Activated T-helper 1 cell treated with anti-CD3 and anti-CD28 coated beads, Interleukin-12 subunit alpha, Interleukin-12 subunit beta, Interleukin-2, Interleukin-4 antibody, amounts not matched to agents 30 ng/mL and 10 ng/mL and 1 ng/mL, durations not matched to agents 14 hours and 24 hours and 36 hours (primary cell): ENCODE results near the gene RPS6KA2. TPM values are rescaled to one million over a fixed set of nuclear protein-coding genes. Genes with fewer than 3 reads are reported as not detected.
A peak's percentile ranks its signal among the peaks of the same experiment; 100 is the strongest.
"Not testable (repeated sequence)": the region's sequence is repeated elsewhere in the genome, so short reads cannot be mapped to it uniquely, and the experiment has no call there.

ENCODE experiments used
- DNase-seq: peaks from one replicate; pipeline ENCODE4 v3.0.0; 2021; ENCODE audit warnings: low spot score
- H3K27ac Mint-ChIP-seq: one replicate; pipeline ENCODE4 v1.8.0; 2021; ENCODE audit warnings: mild to moderate bottlenecking, mixed read lengths
- H3K27me3 Mint-ChIP-seq: one replicate; pipeline ENCODE4 v1.8.0; 2022; ENCODE audit warnings: mild to moderate bottlenecking, moderate library complexity, mixed read lengths; ENCODE audit not compliant: insufficient read depth
- H3K36me3 Mint-ChIP-seq: one replicate; pipeline ENCODE4 v1.8.0; 2021; ENCODE audit warnings: low read depth, mixed read lengths
- H3K4me1 Mint-ChIP-seq: one replicate; pipeline ENCODE4 v1.8.0; 2021; ENCODE audit warnings: low read depth, mixed read lengths
- H3K4me3 Mint-ChIP-seq: one replicate; pipeline ENCODE4 v1.8.0; 2021; ENCODE audit warnings: mild to moderate bottlenecking, moderate library complexity, mixed read lengths
- H3K9me3 Mint-ChIP-seq: one replicate; pipeline ENCODE4 v1.8.0; 2021; ENCODE audit warnings: mixed read lengths
- intact Hi-C: fragments of 100-400 bp; cut with micrococcal nuclease; formaldehyde crosslinking; loops from one replicate; pipeline ENCODE4 v1.15.1; 2024
- total RNA-seq: library from RNA; stranded (reverse); gene quantifications from 2 replicates; pipeline ENCODE4 v1.2.3, GENCODE V29; 2022

Gene RPS6KA2
- total RNA-seq, 1 donor from 2014 or later: 2.0 TPM

DNA sequence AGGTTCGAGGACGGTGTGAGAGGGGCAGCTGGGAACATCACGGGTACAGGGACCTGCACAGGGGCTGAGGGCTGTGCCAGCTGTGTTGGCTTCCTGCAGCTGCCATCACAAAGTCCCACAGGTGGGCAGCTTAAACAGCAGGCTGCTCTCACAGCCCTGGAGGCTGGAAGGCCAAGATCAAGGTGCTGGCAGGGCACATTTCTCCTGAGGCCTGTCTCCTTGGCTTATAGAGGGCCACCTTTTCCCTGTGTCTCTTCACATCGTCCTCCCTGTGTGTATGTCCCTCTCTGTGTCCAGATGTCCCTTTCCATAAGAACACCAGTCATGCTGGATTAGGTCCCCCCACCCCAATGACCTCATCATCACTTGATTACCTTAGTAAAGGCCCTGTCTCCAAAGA lies 229.2 kb downstream of the RPS6KA2 start:
- H3K27me3 Mint-ChIP-seq: peaks cover 7% of the 10 kb centered on the region
- H3K4me1 Mint-ChIP-seq: peaks cover 5% of the 10 kb centered on the region
- no peaks in the 10 kb centered on the region for H3K9me3 Mint-ChIP-seq
- no peak for DNase-seq
- no peak overlapping the region for H3K4me3 Mint-ChIP-seq
- H3K36me3 Mint-ChIP-seq: no peaks in the 10 kb centered on the region
- H3K27ac Mint-ChIP-seq: no peak overlapping the region
- intact Hi-C loops: no loop called here

GRCh38 chr6:166395778-166396177 lies 231.3 kb downstream of the RPS6KA2 start:
- Mint-ChIP-seq H3K4me3 (no peak overlapping the region), H3K27me3 (peaks cover 12% of the 10 kb centered on the region), H3K4me1 (peaks cover 5% of the 10 kb centered on the region), H3K27ac (no peak overlapping the region), H3K36me3 (no peaks in the 10 kb centered on the region), H3K9me3 (no peaks in the 10 kb centered on the region)
- intact Hi-C loops: no loop called here
- DNase-seq: no peak

- Mint-ChIP-seq H3K27me3 (peaks cover 9% of the 10 kb centered on the region), H3K4me3 (no peak overlapping the region), H3K27ac (no peak overlapping the region), H3K9me3 (no peaks in the 10 kb centered on the region), H3K4me1 (peaks cover 5% of the 10 kb centered on the region), H3K36me3 (no peaks in the 10 kb centered on the region)
- DNase-seq: no peak
- intact Hi-C loops: no loop called here
Measured at GRCh38 chr6:166395351-166395750, 231.7 kb downstream of the RPS6KA2 start.

GRCh38 chr6:166394036-166394892 lies 232.8 kb downstream of the RPS6KA2 start:
- DNase-seq: no peak
- H3K9me3 Mint-ChIP-seq: no peaks in the 10 kb centered on the region
- no peak overlapping the region for H3K4me3 Mint-ChIP-seq
- intact Hi-C loops: no loop called here
- H3K27ac Mint-ChIP-seq: no peak overlapping the region
- peaks cover 9% of the 10 kb centered on the region for H3K27me3 Mint-ChIP-seq
- H3K4me1 Mint-ChIP-seq: peaks cover 5% of the 10 kb centered on the region
- no peaks in the 10 kb centered on the region for H3K36me3 Mint-ChIP-seq

DNA sequence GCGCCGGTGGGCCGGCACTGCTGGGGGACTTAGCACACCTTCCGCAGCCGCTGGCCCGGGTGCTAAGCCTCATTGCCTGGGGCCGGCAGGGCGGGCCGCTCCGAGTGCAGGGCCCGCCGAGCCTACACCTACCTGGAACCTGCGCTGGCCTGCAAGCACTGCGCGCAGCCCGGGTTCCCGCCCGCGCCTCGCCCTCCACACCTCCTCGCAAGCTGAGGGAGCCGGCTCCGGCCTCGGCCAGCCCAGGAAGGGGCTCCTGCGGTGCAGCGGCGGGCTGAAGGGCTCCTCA lies 233.6 kb downstream of the RPS6KA2 start:
- no peaks in the 10 kb centered on the region for H3K9me3 Mint-ChIP-seq
- no peak for DNase-seq
- no peak overlapping the region for H3K4me3 Mint-ChIP-seq
- H3K4me1 Mint-ChIP-seq: peaks cover 5% of the 10 kb centered on the region
- no peak overlapping the region for H3K27ac Mint-ChIP-seq
- H3K36me3 Mint-ChIP-seq: no peaks in the 10 kb centered on the region
- intact Hi-C loops: no loop called here
- peaks cover 12% of the 10 kb centered on the region for H3K27me3 Mint-ChIP-seq

DNA sequence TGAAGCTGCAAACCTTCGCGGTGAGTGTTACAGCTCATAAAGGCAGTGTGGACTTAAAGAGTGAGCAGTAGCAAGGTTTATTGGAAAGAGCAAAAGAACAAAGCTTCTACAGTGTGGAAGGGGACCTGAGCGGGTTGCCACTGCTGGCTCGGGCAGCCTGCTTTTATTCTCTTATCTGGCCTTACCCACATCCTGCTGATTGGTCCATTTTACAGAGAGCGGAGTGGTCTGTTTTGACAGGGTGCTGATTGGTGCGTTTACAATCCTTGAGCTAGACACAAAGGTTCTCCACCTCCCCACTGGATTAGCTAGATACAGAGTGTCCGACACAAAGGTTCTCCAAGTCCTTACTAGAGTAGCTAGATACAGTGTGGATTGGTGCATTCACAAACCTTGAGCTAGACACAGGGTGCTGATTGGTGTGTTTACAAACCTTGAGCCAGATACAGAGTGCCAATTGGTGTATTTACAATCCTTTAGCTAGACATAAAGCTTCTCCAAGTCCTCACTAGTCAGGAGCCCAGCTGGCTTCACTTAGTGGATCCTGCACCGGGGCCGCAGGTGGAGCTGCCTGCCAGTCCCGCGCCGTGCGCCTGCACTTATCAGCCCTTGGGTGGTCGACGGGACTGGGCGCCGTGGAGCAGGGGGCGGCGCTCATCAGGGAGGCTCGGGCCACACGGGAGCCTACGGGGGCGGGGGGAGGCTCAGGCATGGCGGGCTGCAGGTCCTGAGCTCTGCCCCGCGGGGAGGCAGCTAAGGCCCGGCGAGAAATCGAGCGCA lies 234.1 kb downstream of the RPS6KA2 start:
- H3K27me3 Mint-ChIP-seq: peaks cover 12% of the 10 kb centered on the region
- H3K36me3 Mint-ChIP-seq, H3K27ac Mint-ChIP-seq, H3K9me3 Mint-ChIP-seq, intact Hi-C loops, DNase-seq, H3K4me3 Mint-ChIP-seq, H3K4me1 Mint-ChIP-seq: not testable (repeated sequence)

GRCh38 chr6:166389119-166389518 lies 237.9 kb downstream of the RPS6KA2 start:
- intact Hi-C loops: no loop called here
- Mint-ChIP-seq H3K9me3 (no peaks in the 10 kb centered on the region), H3K27ac (no peak overlapping the region), H3K27me3 (peaks cover 18% of the 10 kb centered on the region), H3K4me3 (no peak overlapping the region), H3K4me1 (peaks cover 5% of the 10 kb centered on the region), H3K36me3 (no peaks in the 10 kb centered on the region)
- DNase-seq: no peak

DNA sequence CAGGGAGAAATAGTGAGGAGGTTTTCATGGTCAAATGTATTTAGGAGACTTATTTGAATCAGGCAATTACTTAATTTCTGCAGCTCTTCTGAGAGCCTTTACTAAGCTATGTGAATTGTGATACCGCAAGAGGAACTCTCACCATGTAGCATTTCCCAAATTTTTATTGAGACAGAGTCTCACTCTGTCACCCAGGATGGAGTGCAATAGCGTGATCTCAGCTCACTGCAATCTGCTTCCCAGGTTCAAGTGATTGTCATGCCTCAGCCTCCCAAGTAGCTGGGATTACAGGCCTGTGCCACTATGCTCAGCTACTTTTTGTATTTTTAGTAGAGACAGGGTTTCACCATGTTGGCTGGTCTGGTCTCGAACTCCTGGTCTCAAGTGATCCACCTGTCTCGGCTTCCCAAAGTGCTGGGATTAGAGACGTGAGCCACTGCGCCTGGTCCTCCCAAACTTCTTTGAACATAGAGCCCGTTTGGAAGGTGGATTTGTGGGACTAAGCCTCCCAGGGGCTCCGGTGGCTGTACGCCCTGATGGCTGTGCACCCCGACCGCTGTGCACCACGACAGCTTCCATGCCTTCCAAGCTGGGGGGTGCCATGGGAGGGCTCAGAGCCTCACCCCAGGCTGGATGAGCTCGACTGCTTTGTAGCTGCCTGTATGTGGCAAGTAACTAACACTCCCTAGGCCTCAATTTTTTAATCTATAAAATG lies 238.6 kb downstream of the RPS6KA2 start:
- no peaks in the 10 kb centered on the region for H3K9me3 Mint-ChIP-seq
- H3K4me1 Mint-ChIP-seq: peaks cover 11% of the 10 kb centered on the region
- H3K36me3 Mint-ChIP-seq: no peaks in the 10 kb centered on the region
- intact Hi-C loops: no loop called here
- no peak overlapping the region for H3K4me3 Mint-ChIP-seq
- H3K27ac Mint-ChIP-seq: no peak overlapping the region
- peaks cover 18% of the 10 kb centered on the region for H3K27me3 Mint-ChIP-seq
- DNase-seq: no peak

DNA sequence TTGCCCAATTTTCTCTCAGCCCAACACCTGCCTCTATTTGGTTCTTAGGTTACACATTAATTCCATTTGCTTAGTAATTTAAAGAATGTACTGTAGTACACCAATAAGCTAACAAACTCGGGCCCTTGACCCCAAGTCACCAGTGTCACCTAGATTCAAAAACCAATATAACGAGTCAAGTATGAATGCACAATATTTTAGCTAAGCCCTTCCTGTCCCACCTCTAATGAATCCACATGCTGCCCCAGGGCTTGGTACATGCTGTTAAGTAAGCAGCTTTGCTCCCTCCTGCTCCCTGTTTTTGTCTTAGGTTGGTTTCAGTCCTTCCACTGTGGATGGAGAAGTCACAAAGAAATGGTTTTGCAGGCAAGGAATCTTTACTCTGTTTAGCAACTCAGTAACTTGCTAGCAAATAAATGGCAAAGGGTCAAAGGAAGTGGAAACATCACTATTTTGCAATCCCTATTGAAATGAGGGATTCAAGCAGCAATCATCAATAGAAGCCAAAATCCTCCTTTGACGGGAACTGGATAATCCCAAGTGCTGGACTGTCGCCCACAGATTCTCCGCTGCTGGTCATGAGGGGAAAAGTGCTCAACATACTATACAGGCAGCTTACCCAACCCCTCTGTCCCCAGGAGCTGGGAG lies 239.3 kb downstream of the RPS6KA2 start:
- H3K9me3 Mint-ChIP-seq: no peaks in the 10 kb centered on the region
- no peak overlapping the region for H3K4me3 Mint-ChIP-seq
- DNase-seq: no peak
- peaks cover 18% of the 10 kb centered on the region for H3K27me3 Mint-ChIP-seq
- no peak overlapping the region for H3K27ac Mint-ChIP-seq
- H3K36me3 Mint-ChIP-seq: no peaks in the 10 kb centered on the region
- H3K4me1 Mint-ChIP-seq: peaks cover 11% of the 10 kb centered on the region
- intact Hi-C loops: no loop called here

GRCh38 chr6:166387098-166387497 lies 240.0 kb downstream of the RPS6KA2 start:
- peaks cover 11% of the 10 kb centered on the region for H3K4me1 Mint-ChIP-seq
- H3K27me3 Mint-ChIP-seq: peaks cover 13% of the 10 kb centered on the region
- H3K4me3 Mint-ChIP-seq, H3K27ac Mint-ChIP-seq, DNase-seq, intact Hi-C loops, H3K36me3 Mint-ChIP-seq, H3K9me3 Mint-ChIP-seq: not testable (repeated sequence)

- Mint-ChIP-seq H3K27ac (no peak overlapping the region), H3K4me3 (no peak overlapping the region), H3K36me3 (no peaks in the 10 kb centered on the region), H3K27me3 (peaks cover 12% of the 10 kb centered on the region), H3K4me1 (peaks cover 18% of the 10 kb centered on the region), H3K9me3 (no peaks in the 10 kb centered on the region)
- intact Hi-C loops: no loop called here
- DNase-seq: no peak
Measured at GRCh38 chr6:166386111-166386510, 240.9 kb downstream of the RPS6KA2 start.

GRCh38 chr6:166383802-166384363 lies 243.2 kb downstream of the RPS6KA2 start:
- H3K27me3 Mint-ChIP-seq, H3K36me3 Mint-ChIP-seq, H3K9me3 Mint-ChIP-seq: not testable (repeated sequence)
- peak; percentile 8 for DNase-seq
- Mint-ChIP-seq H3K4me1 (peaks cover 19% of the 10 kb centered on the region), H3K27ac (peak overlapping the region; percentile 23), H3K4me3 (peak overlapping the region; percentile 83)
- intact Hi-C loops: loop anchor here (1.0 to 5.0 kb wide), 9 partner anchors 17 to 1443 kb away; partner anchors contain the start of genes AFDN, CEP43, RNASET2 and RPS6KA2
